T-cell (primary cell): ENCODE data around the gene COL13A1. TPM values are rescaled to one million over a fixed set of nuclear protein-coding genes. Genes with fewer than 3 reads are reported as not detected.

Experiments used
- ATAC-seq, 4 experiments: fragments of 200-7000 bp in 3 of 4; fragments of 150-1000 bp in 1 of 4; cut with Tn5 transposase; replicated peaks in 1 of 4; 1 replicate in 3 of 4; 2 replicates in 1 of 4; pipeline ENCODE4 v1.10.0; 2021; ENCODE audit warnings: moderate library complexity in 3 of 4, mild to moderate bottlenecking in 2 of 4, moderate number of reproducible peaks in 1 of 4
- CTCF ChIA-PET, 2 donors: fragments of 300-600 bp; sonication (Branson Sonifier 250); formaldehyde crosslinking; loops; one replicate each; lab custom pipeline; 2022; ENCODE audit warnings: antibody characterized with exemption in 2 of 2; lab: Charles Lee
- POLR2A ChIA-PET, 2 donors: fragments of 300-600 bp; sonication (Branson Sonifier 250); formaldehyde crosslinking; loops; one replicate each; lab custom pipeline; 2022; ENCODE audit warnings: antibody characterized with exemption in 2 of 2; lab: Charles Lee
- DNase-seq, 35 experiments: peaks; one replicate each; pipeline versions ENCODE4 v3.0.0 to v3.0.0-alpha.2; 2013 to 2023
- H3K27ac ChIP-seq: one replicate; pipeline ENCODE4 v1.5.1; 2013; ENCODE audit warnings: low read length
- H3K27me3 ChIP-seq, 2 experiments: replicated peaks in 1 of 2; 1 replicate in 1 of 2; 2 replicates in 1 of 2; pipeline versions ENCODE4 v1.6.1 to v1.7.0; 2013; ENCODE audit warnings: low read length in 1 of 2, mixed read lengths in 1 of 2; ENCODE audit not compliant: control insufficient read depth in 2 of 2, insufficient read depth in 2 of 2; ENCODE audit errors: extremely low read depth in 1 of 2
- H3K36me3 ChIP-seq, 2 donors: 1 replicate in 1 of 2; 2 replicates in 1 of 2; pipeline versions ENCODE4 v1.6.1 to v1.7.0; 2013; ENCODE audit warnings: low read length in 1 of 2; ENCODE audit not compliant: control insufficient read depth in 2 of 2, insufficient read depth in 1 of 2; ENCODE audit errors: extremely low read depth in 1 of 2
- H3K4me1 ChIP-seq, 2 experiments: 1 replicate in 1 of 2; 2 replicates in 1 of 2; pipeline versions ENCODE4 v1.6.1 to v1.7.0; 2013; ENCODE audit warnings: low read length in 2 of 2, mixed read lengths in 1 of 2; ENCODE audit not compliant: insufficient read depth in 2 of 2, control insufficient read depth in 1 of 2; ENCODE audit errors: extremely low read depth in 1 of 2
- H3K4me3 ChIP-seq, 2 donors: 1 replicate in 1 of 2; 2 replicates in 1 of 2; pipeline versions ENCODE4 v1.5.1 to v1.7.0; 2013; ENCODE audit warnings: mild to moderate bottlenecking in 2 of 2, low read length in 1 of 2, moderate library complexity in 1 of 2; ENCODE audit not compliant: control insufficient read depth in 1 of 2; ENCODE audit errors: extremely low read depth in 1 of 2
- H3K9me3 ChIP-seq: 2 replicates; pipeline ENCODE4 v1.7.0; 2013
- H3K27ac Mint-ChIP-seq, 2 donors: one replicate each; pipeline ENCODE4 v1.8.0; 2020 to 2021; ENCODE audit warnings: mild to moderate bottlenecking in 2 of 2, mixed read lengths in 2 of 2
- H3K27me3 Mint-ChIP-seq, 2 donors: one replicate each; pipeline ENCODE4 v1.8.0; 2021 to 2022; ENCODE audit warnings: mixed read lengths in 2 of 2
- H3K36me3 Mint-ChIP-seq: one replicate; pipeline ENCODE4 v1.8.0; 2021; ENCODE audit warnings: mixed read lengths
- H3K4me1 Mint-ChIP-seq, 3 donors: one replicate each; pipeline ENCODE4 v1.8.0; 2020 to 2022; ENCODE audit warnings: mixed read lengths in 3 of 3, mild to moderate bottlenecking in 1 of 3
- H3K4me3 Mint-ChIP-seq, 3 donors: one replicate each; pipeline ENCODE4 v1.8.0; 2020 to 2022; ENCODE audit warnings: mild to moderate bottlenecking in 3 of 3, mixed read lengths in 3 of 3, moderate library complexity in 3 of 3
- H3K9me3 Mint-ChIP-seq, 3 donors: one replicate each; pipeline ENCODE4 v1.8.0; 2020 to 2022; ENCODE audit warnings: mixed read lengths in 3 of 3
- WGBS: methylation state at CpG from one replicate; pipeline ENCODE4 v1.1.5; 2013; ENCODE audit warnings: missing lambda C conversion rate; ENCODE audit not compliant: insufficient coverage; 5-methylcytosine and 5-hydroxymethylcytosine counted together
- total RNA-seq, 35 experiments: library from RNA in 6 of 35; stranded (reverse) in 6 of 35; fragments of 120-200 nt in 1 of 35; gene quantifications; one replicate each; pipeline versions ENCODE4 v1.2.1 to v1.2.4 and lab custom pipeline; 2013 to 2026

Gene COL13A1
- total RNA-seq, 5 donors from 2014 or later (not counting 1 experiment from before 2014, with no cell fraction given), result 0.09 TPM; not detected in 4

DNA sequence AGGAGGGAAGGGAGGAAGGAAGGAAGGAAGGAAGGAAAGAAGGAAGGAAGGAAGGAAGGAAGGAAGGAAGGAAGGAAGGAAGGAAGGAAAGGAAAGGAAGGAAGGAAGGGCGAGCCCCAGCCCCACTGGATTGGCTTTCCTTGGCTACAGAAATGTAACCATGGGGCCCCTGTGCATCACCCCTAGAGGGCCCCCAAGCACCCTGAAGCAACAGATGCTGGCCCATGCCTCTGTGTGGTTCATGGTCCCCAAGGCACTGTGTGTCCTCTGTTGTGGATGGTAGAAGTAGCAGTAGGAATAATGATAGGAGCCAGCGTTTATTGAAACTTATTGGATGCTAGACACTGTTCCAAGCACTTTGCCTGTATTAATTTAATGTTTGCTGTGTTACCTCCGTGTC lies 134.4 kb downstream of the COL13A1 start:
- H3K9me3 ChIP-seq, result no peaks in the 10 kb centered on the region
- ChIA-PET CTCF (no interaction called here), POLR2A (no interaction called here)
- ATAC-seq, result no peak
- no peak overlapping the region for H3K27ac ChIP-seq
- Mint-ChIP-seq H3K9me3 (no peaks in the 10 kb centered on the region), H3K4me1 (no peaks in the 10 kb centered on the region), H3K27ac (no peak overlapping the region), H3K27me3 (peaks cover 4 to 11% of the 10 kb centered on the region in 2 donors), H3K36me3 (no peaks in the 10 kb centered on the region), H3K4me3 (no peak overlapping the region)
- no peaks in the 10 kb centered on the region for H3K36me3 ChIP-seq
- no peak overlapping the region for H3K4me3 ChIP-seq
- peak in 1 of 35 experiments; percentile 5 for DNase-seq
- H3K4me1 ChIP-seq, result no peaks in the 10 kb centered on the region
- WGBS, result 30% methylated on average over 2 of the region's 3 CpGs
- peaks cover 0 to 27% of the 10 kb centered on the region in 2 experiments for H3K27me3 ChIP-seq

DNA sequence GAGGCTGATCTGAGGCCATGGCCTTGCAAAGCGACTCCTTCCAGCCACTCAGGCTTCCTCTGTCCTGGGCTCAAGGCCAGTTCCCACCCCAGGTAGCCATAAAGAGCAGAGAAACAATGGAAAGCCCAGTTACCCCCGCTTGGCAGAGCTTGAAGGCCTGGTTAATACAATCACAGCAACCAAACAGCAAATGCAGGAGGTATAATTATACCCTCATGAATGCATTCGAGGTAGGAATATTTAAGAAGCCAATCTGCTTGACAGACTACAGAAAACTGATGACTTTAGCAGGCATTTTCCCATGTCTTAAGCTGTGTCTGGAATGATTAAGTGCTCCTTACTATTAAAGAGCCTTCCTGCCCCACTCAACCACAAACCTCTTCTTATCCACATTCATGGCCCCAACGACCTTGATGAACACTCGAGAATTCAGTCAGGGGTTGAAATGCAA lies 136.9 kb downstream of the COL13A1 start:
- POLR2A ChIA-PET, result no interaction called here
- Mint-ChIP-seq H3K4me1 (no peaks in the 10 kb centered on the region), H3K4me3 (no peak overlapping the region), H3K36me3 (no peaks in the 10 kb centered on the region), H3K9me3 (no peaks in the 10 kb centered on the region), H3K27me3 (peaks cover 0 to 2% of the 10 kb centered on the region in 2 donors), H3K27ac (no peak overlapping the region)
- DNase-seq (no peak), ATAC-seq (no peak)
- Histone ChIP-seq H3K27ac (no peak overlapping the region), H3K36me3 (no peaks in the 10 kb centered on the region), H3K4me3 (no peak overlapping the region), H3K4me1 (no peaks in the 10 kb centered on the region), H3K27me3 (peaks cover 0 to 33% of the 10 kb centered on the region in 2 experiments), H3K9me3 (no peaks in the 10 kb centered on the region)
- CTCF ChIA-PET, result no interaction called here
- no CpG with 5 or more reads among the region's 5 CpGs for WGBS

DNA sequence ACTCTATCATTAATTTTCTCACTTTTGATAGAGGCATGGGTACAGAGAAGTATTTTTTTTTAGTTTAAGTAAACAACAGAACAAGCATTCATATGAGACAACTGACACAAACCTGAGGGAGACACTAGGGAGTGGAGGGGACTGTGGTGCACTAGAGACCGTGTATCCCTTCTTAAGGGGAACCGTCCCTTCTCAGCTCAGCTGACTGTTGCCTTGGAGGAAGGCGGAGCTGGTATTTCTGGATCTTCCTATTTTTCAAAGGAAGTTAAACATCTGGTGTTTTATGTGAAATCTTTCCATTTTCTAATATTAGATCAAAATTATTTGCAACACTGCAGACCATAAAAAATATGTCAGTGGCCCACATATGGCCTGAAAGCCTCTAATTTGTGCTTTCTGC lies 137.4 kb downstream of the COL13A1 start:
- no peak for ATAC-seq
- Mint-ChIP-seq H3K27ac (no peak overlapping the region), H3K4me3 (no peak overlapping the region), H3K9me3 (no peaks in the 10 kb centered on the region), H3K4me1 (no peaks in the 10 kb centered on the region), H3K27me3 (peaks cover 0 to 2% of the 10 kb centered on the region in 2 donors), H3K36me3 (no peaks in the 10 kb centered on the region)
- no CpG with 5 or more reads among the region's 3 CpGs for WGBS
- POLR2A ChIA-PET, result no interaction called here
- Histone ChIP-seq H3K9me3 (no peaks in the 10 kb centered on the region), H3K36me3 (no peaks in the 10 kb centered on the region), H3K27me3 (peaks cover 0 to 37% of the 10 kb centered on the region in 2 experiments), H3K4me1 (no peaks in the 10 kb centered on the region), H3K4me3 (no peak overlapping the region), H3K27ac (no peak overlapping the region)
- CTCF ChIA-PET, result no interaction called here
- no peak for DNase-seq

DNA sequence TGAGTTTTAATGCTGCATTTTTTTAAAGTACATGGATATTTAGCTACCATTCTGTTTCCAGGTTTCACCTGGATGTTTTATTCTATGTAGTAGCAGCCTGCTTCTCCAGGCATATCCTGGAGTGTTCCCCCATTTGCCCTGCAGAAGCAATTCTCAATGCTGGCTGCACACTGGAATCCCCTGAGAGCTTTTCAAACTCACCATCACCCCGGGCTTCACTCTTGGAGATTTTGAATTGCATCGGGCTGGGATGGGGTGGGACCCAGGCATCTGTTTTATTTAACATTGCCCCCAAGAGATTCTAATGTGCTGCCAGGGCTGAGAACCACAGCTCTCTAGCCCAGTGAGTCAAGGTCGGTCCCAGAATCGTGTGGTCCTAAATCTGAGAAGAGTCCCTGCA lies 137.8 kb downstream of the COL13A1 start:
- Histone ChIP-seq H3K4me1 (no peaks in the 10 kb centered on the region), H3K27me3 (peaks cover 0 to 37% of the 10 kb centered on the region in 2 experiments), H3K9me3 (no peaks in the 10 kb centered on the region), H3K27ac (no peak overlapping the region), H3K4me3 (no peak overlapping the region), H3K36me3 (no peaks in the 10 kb centered on the region)
- Mint-ChIP-seq H3K27me3 (peaks cover 0 to 2% of the 10 kb centered on the region in 2 donors), H3K4me1 (no peaks in the 10 kb centered on the region), H3K9me3 (no peaks in the 10 kb centered on the region), H3K4me3 (no peak overlapping the region), H3K27ac (no peak overlapping the region), H3K36me3 (no peaks in the 10 kb centered on the region)
- 84% methylated on average over 4 of the region's 4 CpGs for WGBS
- ATAC-seq, result no peak
- ChIA-PET POLR2A (no interaction called here), CTCF (no interaction called here)
- DNase-seq, result no peak

DNA sequence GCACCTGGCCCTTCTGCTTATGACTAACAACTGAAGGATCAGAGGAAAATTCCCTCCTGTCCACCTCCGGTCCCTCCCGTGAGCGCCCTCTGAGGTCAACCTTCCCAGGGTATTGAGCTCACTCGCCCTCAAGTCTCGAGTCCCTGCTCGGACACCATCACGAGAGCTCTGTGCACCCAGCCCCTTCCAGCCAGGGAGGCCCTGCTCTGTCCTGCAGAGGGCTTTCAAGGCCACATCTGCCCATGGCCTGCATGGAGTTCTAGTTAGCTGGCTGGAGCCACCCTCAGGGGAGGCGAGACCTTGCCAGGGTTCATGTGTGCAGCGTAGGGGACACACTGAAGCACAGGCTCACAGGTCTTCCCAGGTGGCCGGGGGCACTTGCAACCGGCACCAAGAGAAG lies 140.0 kb downstream of the COL13A1 start:
- Mint-ChIP-seq H3K9me3 (no peaks in the 10 kb centered on the region), H3K4me1 (no peaks in the 10 kb centered on the region), H3K4me3 (no peak overlapping the region), H3K27ac (no peak overlapping the region), H3K36me3 (no peaks in the 10 kb centered on the region), H3K27me3 (peaks cover 0 to 2% of the 10 kb centered on the region in 2 donors)
- no peaks in the 10 kb centered on the region for H3K9me3 ChIP-seq
- peaks cover 0 to 46% of the 10 kb centered on the region in 2 experiments for H3K27me3 ChIP-seq
- H3K4me1 ChIP-seq, result no peaks in the 10 kb centered on the region
- H3K4me3 ChIP-seq, result no peak overlapping the region
- 87% methylated on average over 9 of the region's 11 CpGs for WGBS
- DNase-seq (no peak), ATAC-seq (no peak)
- ChIA-PET POLR2A (no interaction called here), CTCF (no interaction called here)
- no peak overlapping the region for H3K27ac ChIP-seq
- no peaks in the 10 kb centered on the region for H3K36me3 ChIP-seq

DNA sequence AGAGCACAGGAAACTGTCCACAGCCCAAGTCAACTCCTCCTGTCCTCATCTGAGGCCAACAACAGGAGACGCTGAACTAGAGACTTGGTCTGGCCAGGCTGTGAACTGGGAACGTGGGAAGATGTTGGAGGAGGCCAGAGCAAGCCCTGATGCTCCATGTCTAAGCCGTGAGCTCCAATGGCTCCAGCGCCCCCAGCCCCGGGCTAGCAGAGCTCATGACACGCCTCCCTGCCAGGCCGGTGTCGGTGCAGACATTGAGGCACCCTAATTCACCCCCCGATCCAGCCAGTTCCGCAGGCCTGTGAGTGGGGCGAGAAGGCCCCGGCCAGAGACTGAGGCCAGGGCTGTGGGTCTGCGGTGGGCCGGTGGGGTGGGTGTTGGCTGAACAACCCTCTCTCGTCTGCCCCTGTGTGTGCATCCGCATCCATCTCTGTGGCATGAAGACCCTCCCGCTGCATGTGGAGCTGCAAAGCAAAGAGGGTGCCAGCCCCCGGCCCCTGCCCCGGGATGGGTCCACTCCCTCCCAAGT lies 141.7 kb downstream of the COL13A1 start:
- H3K27me3 Mint-ChIP-seq, result no peaks in the 10 kb centered on the region
- Histone ChIP-seq H3K27me3 (peaks cover 0 to 39% of the 10 kb centered on the region in 2 experiments), H3K4me1 (no peaks in the 10 kb centered on the region), H3K27ac (no peak overlapping the region), H3K9me3 (no peaks in the 10 kb centered on the region), H3K36me3 (no peaks in the 10 kb centered on the region), H3K4me3 (no peak overlapping the region)
- POLR2A ChIA-PET, result no interaction called here
- H3K36me3 Mint-ChIP-seq, result no peaks in the 10 kb centered on the region
- no peak for ATAC-seq
- H3K4me3 Mint-ChIP-seq, result no peak overlapping the region
- WGBS, result 89% methylated on average over 11 of the region's 19 CpGs
- no peaks in the 10 kb centered on the region for H3K9me3 Mint-ChIP-seq
- no peak overlapping the region for H3K27ac Mint-ChIP-seq
- H3K4me1 Mint-ChIP-seq, result no peaks in the 10 kb centered on the region
- DNase-seq, result no peak
- CTCF ChIA-PET, result no interaction called here

DNA sequence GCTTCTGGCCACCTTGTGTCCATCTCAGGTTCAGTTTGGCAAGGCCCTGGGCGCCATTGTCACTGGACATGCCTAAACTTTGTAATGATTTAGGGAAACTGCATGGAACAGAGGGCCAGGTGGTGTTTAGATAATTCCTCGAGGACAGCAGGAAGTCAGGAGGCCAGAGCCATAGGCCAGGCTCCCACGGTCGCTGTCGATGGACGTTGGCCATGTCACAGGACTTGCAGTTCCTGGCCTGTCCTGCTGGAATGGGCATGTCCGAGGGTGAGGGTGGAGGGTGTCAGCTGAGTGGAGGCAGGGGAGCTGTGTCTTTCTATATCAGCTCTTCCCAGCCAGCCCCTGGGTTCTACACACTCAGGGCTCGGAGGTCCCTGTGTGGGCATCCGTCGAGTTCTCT lies 143.1 kb downstream of the COL13A1 start:
- Mint-ChIP-seq H3K27ac (no peak overlapping the region), H3K4me3 (no peak overlapping the region), H3K9me3 (no peaks in the 10 kb centered on the region), H3K36me3 (no peaks in the 10 kb centered on the region), H3K4me1 (no peaks in the 10 kb centered on the region), H3K27me3 (peaks cover 0 to 2% of the 10 kb centered on the region in 2 donors)
- ChIA-PET POLR2A (no interaction called here), CTCF (no interaction called here)
- Histone ChIP-seq H3K27me3 (peaks cover 0 to 41% of the 10 kb centered on the region in 2 experiments), H3K4me1 (no peaks in the 10 kb centered on the region), H3K36me3 (no peaks in the 10 kb centered on the region), H3K9me3 (no peaks in the 10 kb centered on the region), H3K4me3 (no peak overlapping the region), H3K27ac (no peak overlapping the region)
- ATAC-seq (no peak), DNase-seq (no peak)
- 85% methylated on average over 8 of the region's 10 CpGs for WGBS
